Skeletal muscle tissue (tissue), 4 donors: Measurements from ENCODE around the gene UNC79. TPM values are rescaled to one million over a fixed set of nuclear protein-coding genes. Genes with fewer than 3 reads are reported as not detected.
"Not testable (repeated sequence)": the region's sequence is repeated elsewhere in the genome, so short reads cannot be mapped to it uniquely, and the experiment has no call there.

Experiments used
- H3K27ac ChIP-seq: one replicate; pipeline ENCODE4 v1.7.0; 2013; ENCODE audit warnings: mild to moderate bottlenecking, low read depth, low read length, inconsistent platforms
- H3K27me3 ChIP-seq, 3 donors: one replicate each; pipeline ENCODE4 v1.7.0; 2013; ENCODE audit warnings: low read length in 3 of 3; ENCODE audit not compliant: control insufficient read depth in 3 of 3, insufficient read depth in 3 of 3
- H3K36me3 ChIP-seq, 3 donors: one replicate each; pipeline ENCODE4 v1.7.0; 2013; ENCODE audit warnings: low read length in 3 of 3; ENCODE audit not compliant: control insufficient read depth in 3 of 3, insufficient read depth in 3 of 3
- H3K4me1 ChIP-seq, 3 donors: one replicate each; pipeline ENCODE4 v1.7.0; 2013; ENCODE audit warnings: low read length in 3 of 3, mild to moderate bottlenecking in 3 of 3; ENCODE audit not compliant: control insufficient read depth in 3 of 3, insufficient read depth in 3 of 3
- H3K4me3 ChIP-seq, 3 donors: one replicate each; pipeline ENCODE4 v1.7.0; 2013; ENCODE audit warnings: low read length in 3 of 3
- H3K9ac ChIP-seq, 3 donors: one replicate each; pipeline ENCODE4 v1.7.0; 2013; ENCODE audit warnings: low read length in 3 of 3, mild to moderate bottlenecking in 3 of 3, moderate library complexity in 2 of 3, low read depth in 1 of 3
- H3K9me3 ChIP-seq, 3 donors: one replicate each; pipeline ENCODE4 v1.7.0; 2013; ENCODE audit warnings: low read length in 3 of 3; ENCODE audit not compliant: control insufficient read depth in 3 of 3
- total RNA-seq: library from RNA; depleted of rRNA; stranded (reverse); fragments of >200 nt; gene quantifications from one replicate; pipeline ENCODE4 v1.2.3, GENCODE V29; 2014
- donor health status: Osteomylitis.

The UNC79 gene
- total RNA-seq, 1 donor from 2014 or later = under 0.01 TPM

GRCh38 chr14:93426750-93427149, 4.0 kb upstream of the UNC79 start:
- H3K4me1 ChIP-seq = no peaks in the 10 kb centered on the region
- no peak overlapping the region for H3K27ac ChIP-seq
- H3K9me3 ChIP-seq = peaks cover 0 to 9% (median 7%) of the 10 kb centered on the region in 3 donors
- no peak overlapping the region for H3K9ac ChIP-seq
- no peak overlapping the region for H3K4me3 ChIP-seq
- no peaks in the 10 kb centered on the region for H3K36me3 ChIP-seq
- H3K27me3 ChIP-seq = peaks cover 7 to 22% (median 12%) of the 10 kb centered on the region in 3 donors

DNA sequence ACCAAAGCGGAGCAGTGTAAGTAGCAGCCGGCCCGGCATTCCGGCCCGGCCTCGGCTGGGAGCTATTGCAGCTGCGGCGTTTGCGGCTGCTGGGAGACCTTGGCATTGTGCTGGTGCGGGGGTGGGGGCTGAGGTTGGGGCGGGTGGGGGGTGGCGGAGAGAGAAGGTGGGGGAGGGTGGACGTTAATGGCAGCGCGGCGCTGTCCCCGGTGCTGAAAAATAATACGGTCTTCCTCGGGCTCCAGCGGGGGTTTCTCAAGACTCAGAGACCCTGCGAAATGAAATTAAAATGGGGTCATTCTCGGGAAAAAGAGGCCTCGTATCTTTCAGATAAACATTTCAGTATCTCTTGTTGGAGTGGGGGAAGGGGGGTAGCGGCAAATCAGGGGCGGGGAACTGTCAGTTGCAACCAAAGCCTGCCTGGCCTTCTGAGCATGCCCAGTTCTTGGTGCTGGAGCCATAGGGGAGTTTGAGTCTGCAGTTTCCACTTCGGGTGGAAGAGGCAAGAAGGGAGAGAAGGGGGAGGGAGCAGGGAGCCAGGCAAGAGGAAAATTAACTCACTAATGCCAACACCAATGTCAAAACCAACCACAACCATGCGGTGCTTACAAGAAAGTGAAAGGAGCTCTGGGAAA, 414 bp downstream of the UNC79 start:
- Histone ChIP-seq H3K4me1 (no peaks in the 10 kb centered on the region), H3K4me3 (no peak overlapping the region), H3K27me3 (peaks cover 7 to 22% (median 12%) of the 10 kb centered on the region in 3 donors), H3K9ac (no peak overlapping the region), H3K36me3 (no peaks in the 10 kb centered on the region), H3K27ac (no peak overlapping the region), H3K9me3 (peaks cover 0 to 7% (median 5%) of the 10 kb centered on the region in 3 donors)

DNA sequence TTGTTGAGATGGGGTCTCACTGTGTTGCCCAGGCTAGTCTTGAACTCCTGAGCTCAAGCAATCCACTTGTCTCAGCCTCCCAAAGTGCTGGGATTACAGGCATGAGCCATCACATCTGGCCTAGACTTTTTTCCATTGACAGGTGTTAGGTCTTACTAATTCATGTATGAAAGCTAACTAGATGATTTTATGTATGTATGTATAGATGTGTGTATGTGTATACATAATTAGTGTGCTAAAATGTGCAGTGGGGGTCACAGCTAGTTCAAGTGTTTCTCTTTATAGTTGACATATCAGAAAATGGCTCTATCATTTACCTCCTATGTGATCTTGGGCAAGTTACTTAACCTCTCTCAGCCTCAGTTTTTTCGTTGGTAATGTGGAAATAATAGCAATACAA, 23.5 kb downstream of the UNC79 start:
- no peaks in the 10 kb centered on the region for H3K36me3 ChIP-seq
- H3K4me3 ChIP-seq = no peak overlapping the region
- H3K9me3 ChIP-seq = no peaks in the 10 kb centered on the region
- H3K27me3 ChIP-seq = no peaks in the 10 kb centered on the region
- no peak overlapping the region for H3K27ac ChIP-seq
- H3K4me1 ChIP-seq = no peaks in the 10 kb centered on the region
- H3K9ac ChIP-seq = no peak overlapping the region

- Histone ChIP-seq H3K4me3 (no peak overlapping the region), H3K9me3 (no peaks in the 10 kb centered on the region), H3K27me3 (no peaks in the 10 kb centered on the region), H3K27ac (no peak overlapping the region), H3K36me3 (no peaks in the 10 kb centered on the region), H3K4me1 (no peaks in the 10 kb centered on the region), H3K9ac (no peak overlapping the region)
Observed at GRCh38 chr14:93456356-93456755, 25.6 kb downstream of the UNC79 start.

DNA sequence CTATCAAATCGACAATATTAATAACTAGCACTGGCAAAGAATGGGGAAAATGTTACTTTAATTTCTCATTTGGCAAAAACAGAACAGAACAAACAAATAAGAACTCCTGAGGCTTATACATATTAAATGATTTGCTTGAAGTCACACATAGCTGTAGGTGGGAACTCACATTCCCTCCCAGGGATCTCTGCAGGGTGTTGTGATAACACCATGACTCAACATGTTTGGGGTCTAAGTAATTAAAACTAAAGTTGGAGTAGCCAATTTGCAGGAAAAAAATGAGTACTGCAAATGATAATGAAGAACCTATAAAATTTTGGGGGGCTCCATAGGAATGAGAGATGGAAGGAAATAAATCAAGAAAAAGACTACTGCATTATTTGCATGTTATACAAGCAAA, 27.5 kb downstream of the UNC79 start:
- no peaks in the 10 kb centered on the region for H3K4me1 ChIP-seq
- H3K36me3 ChIP-seq = no peaks in the 10 kb centered on the region
- no peak overlapping the region for H3K27ac ChIP-seq
- no peaks in the 10 kb centered on the region for H3K9me3 ChIP-seq
- no peak overlapping the region for H3K4me3 ChIP-seq
- H3K9ac ChIP-seq = no peak overlapping the region
- H3K27me3 ChIP-seq = no peaks in the 10 kb centered on the region

DNA sequence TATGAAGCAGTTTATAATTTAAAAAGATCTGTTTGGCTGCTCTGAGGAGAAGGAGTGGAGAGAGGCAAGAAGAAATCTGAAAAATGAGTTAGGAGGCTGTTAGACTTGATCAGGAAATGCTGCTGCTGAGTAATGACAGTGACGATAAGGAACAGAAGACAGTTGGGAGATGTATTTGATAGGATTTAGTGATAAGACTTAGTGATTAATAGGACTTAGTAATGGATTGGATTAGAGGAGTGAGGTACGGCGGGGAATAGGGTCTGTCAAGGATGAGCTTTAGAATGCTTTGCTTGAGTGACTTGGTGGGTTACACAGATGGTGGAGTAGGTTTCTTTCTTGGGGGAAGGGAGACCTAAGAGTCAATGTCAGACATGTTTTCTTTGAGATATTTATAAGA, 31.7 kb downstream of the UNC79 start:
- Histone ChIP-seq H3K4me1 (no peaks in the 10 kb centered on the region), H3K9me3 (no peaks in the 10 kb centered on the region), H3K36me3 (no peaks in the 10 kb centered on the region), H3K27ac (no peak overlapping the region), H3K27me3 (no peaks in the 10 kb centered on the region), H3K4me3 (no peak overlapping the region), H3K9ac (no peak overlapping the region)

GRCh38 chr14:93464271-93464670, 33.5 kb downstream of the UNC79 start:
- Histone ChIP-seq H3K9me3 (no peaks in the 10 kb centered on the region), H3K4me3 (no peak overlapping the region), H3K27me3 (no peaks in the 10 kb centered on the region), H3K4me1 (no peaks in the 10 kb centered on the region), H3K9ac (no peak overlapping the region), H3K36me3 (no peaks in the 10 kb centered on the region), H3K27ac (no peak overlapping the region)

- H3K36me3 ChIP-seq = no peaks in the 10 kb centered on the region
Observed at GRCh38 chr14:93475471-93475870, 44.7 kb downstream of the UNC79 start.

GRCh38 chr14:93476305-93476704, 45.6 kb downstream of the UNC79 start:
- no peaks in the 10 kb centered on the region for H3K9me3 ChIP-seq
- no peak overlapping the region for H3K4me3 ChIP-seq
- no peak overlapping the region for H3K27ac ChIP-seq
- no peaks in the 10 kb centered on the region for H3K4me1 ChIP-seq
- H3K27me3 ChIP-seq = no peaks in the 10 kb centered on the region
- H3K36me3 ChIP-seq = no peaks in the 10 kb centered on the region
- no peak overlapping the region for H3K9ac ChIP-seq

More at GRCh38 chr14:93475471-93475870, 44.7 kb downstream of the UNC79 start:
- no peak overlapping the region for H3K9ac ChIP-seq
- no peaks in the 10 kb centered on the region for H3K4me1 ChIP-seq
- H3K9me3 ChIP-seq = no peaks in the 10 kb centered on the region
- no peak overlapping the region for H3K27ac ChIP-seq
- H3K27me3 ChIP-seq = no peaks in the 10 kb centered on the region
- H3K4me3 ChIP-seq = no peak overlapping the region

GRCh38 chr14:93479074-93479473, 48.3 kb downstream of the UNC79 start:
- H3K27me3 ChIP-seq, H3K4me1 ChIP-seq, H3K9me3 ChIP-seq, H3K4me3 ChIP-seq, H3K27ac ChIP-seq, H3K9ac ChIP-seq, H3K36me3 ChIP-seq: not testable (repeated sequence)
